ENCODE results near the gene IRS4.

The IRS4 gene

DNA sequence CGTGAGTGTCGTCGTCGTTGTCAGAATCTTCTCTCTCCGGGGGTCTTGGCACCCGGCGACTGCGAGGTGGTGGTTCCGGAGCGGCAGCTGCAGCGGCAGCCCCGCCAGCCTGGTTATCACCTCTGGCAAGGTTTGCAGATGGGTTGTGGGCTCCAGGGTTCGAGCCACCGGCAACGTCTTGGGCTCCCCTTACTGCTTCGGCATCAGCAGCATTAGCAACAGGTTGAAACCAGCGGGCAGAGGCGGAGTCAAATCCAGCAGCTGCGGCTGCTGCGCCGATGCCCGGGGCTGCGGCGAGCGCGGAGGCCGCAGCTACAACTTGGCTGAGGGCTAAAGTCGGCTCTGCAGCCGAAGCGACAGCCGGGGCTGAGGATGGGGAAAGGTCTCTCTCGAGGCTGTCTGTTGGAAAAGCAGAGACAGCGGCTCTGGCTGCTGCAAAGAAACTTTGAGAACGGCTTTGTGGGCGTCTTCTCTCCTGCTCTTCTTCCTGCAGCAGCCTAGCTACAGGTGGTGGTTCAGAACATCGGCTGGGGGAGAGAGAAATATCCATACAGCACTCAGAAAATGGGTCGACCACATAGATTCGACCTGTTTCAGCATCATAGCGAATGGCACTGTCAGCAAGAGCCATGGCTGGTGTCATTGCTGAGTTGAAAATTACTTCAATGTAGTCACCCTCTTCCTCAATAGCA lies 3.6 kb downstream of the IRS4 start:
- Histone ChIP-seq H3K27ac (ENCODE audit: low read length) (no peak overlapping the region), H3K4me1 (ENCODE audit: low read length) (no peaks in the 10 kb centered on the region), H3K9ac (ENCODE audit: low read length) (no peak overlapping the region), H3K36me3 (replicated peaks; ENCODE audit: low read depth, low read length) (no peaks in the 10 kb centered on the region), H3K27me3 (ENCODE audit: low read depth, low read length) (no peaks in the 10 kb centered on the region), H3K4me2 (ENCODE audit: low read length) (no peak overlapping the region), H4K20me1 (ENCODE audit: insufficient read depth, low read length) (no peaks in the 10 kb centered on the region), H3K79me2 (ENCODE audit: low read length) (no peaks in the 10 kb centered on the region), H3K4me3 (ENCODE audit: low read length) (no peak overlapping the region), H3K9me3 (ENCODE audit: insufficient read depth, low read length) (no peaks in the 10 kb centered on the region), H2AFZ (ENCODE audit: low read depth, low read length) (no peak overlapping the region)
- no peak for TF ChIP-seq EZH2phosphoT487 (IDR thresholded peaks at IDR 0.05; ENCODE audit: low read depth)
- TF ChIP-seq, protein P1, sequence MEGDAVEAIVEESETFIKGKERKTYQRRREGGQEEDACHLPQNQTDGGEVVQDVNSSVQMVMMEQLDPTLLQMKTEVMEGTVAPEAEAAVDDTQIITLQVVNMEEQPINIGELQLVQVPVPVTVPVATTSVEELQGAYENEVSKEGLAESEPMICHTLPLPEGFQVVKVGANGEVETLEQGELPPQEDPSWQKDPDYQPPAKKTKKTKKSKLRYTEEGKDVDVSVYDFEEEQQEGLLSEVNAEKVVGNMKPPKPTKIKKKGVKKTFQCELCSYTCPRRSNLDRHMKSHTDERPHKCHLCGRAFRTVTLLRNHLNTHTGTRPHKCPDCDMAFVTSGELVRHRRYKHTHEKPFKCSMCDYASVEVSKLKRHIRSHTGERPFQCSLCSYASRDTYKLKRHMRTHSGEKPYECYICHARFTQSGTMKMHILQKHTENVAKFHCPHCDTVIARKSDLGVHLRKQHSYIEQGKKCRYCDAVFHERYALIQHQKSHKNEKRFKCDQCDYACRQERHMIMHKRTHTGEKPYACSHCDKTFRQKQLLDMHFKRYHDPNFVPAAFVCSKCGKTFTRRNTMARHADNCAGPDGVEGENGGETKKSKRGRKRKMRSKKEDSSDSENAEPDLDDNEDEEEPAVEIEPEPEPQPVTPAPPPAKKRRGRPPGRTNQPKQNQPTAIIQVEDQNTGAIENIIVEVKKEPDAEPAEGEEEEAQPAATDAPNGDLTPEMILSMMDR (IDR thresholded peaks at IDR 0.05; ENCODE audit: low read depth, low read length) = no peak

DNA sequence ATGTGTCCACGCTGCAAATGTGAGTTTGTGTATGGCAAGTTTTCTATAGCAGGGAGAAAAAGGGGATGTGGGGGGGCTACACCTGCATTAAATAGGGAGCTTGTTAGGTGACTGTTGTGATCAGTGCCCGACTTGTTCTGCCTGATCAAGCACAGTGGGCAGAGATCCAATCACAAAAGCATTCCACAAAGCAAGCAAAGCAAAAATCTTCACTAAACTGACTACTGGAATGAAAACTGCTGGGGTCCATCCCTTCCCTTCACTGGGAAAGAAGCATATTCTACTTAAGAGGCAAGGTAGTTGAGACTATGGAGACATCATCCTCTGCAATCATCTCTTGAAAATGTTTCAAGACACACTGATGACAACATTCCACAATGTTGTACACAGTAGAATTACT lies 5.2 kb downstream of the IRS4 start:
- TF ChIP-seq, protein P1 (IDR thresholded peaks at IDR 0.05; ENCODE audit: low read depth, low read length) = no peak
- no peak for TF ChIP-seq EZH2phosphoT487 (IDR thresholded peaks at IDR 0.05; ENCODE audit: low read depth)
- no peaks in the 10 kb centered on the region for H3K4me1 ChIP-seq (ENCODE audit: low read length)

DNA sequence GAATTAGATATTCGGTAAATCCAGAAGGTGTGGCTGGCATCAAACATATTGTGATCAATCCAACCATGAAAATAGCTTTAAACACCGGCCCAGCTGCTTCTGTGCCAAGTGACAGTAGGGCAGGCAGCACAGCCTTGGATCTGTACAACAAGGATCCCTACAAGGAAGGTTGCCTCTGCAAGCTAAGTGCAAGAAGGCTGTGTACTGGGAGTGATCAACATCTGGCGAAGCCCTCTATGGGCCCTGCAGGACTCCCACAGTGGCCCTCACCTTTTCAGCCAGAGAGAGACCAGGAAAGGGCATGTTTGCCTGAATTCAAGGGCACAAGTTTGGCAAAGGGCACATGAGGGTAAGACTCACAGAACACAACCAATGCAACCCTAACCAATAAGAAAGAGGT lies 9.6 kb downstream of the IRS4 start:
- no peaks in the 10 kb centered on the region for H3K4me1 ChIP-seq (ENCODE audit: low read length)
- no peak overlapping the region for H3K4me3 ChIP-seq (ENCODE audit: low read length)
- H3K9ac ChIP-seq (ENCODE audit: low read length) = no peak overlapping the region
- no peak overlapping the region for H3K27ac ChIP-seq (ENCODE audit: low read length)
- H3K27me3 ChIP-seq (ENCODE audit: low read depth, low read length) = no peaks in the 10 kb centered on the region
- TF ChIP-seq, protein P1 (IDR thresholded peaks at IDR 0.05; ENCODE audit: low read depth, low read length) = no peak
- no peak for TF ChIP-seq EZH2phosphoT487 (IDR thresholded peaks at IDR 0.05; ENCODE audit: low read depth)
- no peaks in the 10 kb centered on the region for H3K36me3 ChIP-seq (replicated peaks; ENCODE audit: low read depth, low read length)
- H4K20me1 ChIP-seq (ENCODE audit: insufficient read depth, low read length) = no peaks in the 10 kb centered on the region
- H3K4me2 ChIP-seq (ENCODE audit: low read length) = no peak overlapping the region
- H2AFZ ChIP-seq (ENCODE audit: low read depth, low read length) = no peak overlapping the region
- no peaks in the 10 kb centered on the region for H3K9me3 ChIP-seq (ENCODE audit: insufficient read depth, low read length)
- no peaks in the 10 kb centered on the region for H3K79me2 ChIP-seq (ENCODE audit: low read length)

More for the DNA sequence above, 5.2 kb downstream of the IRS4 start:
- no peak overlapping the region for H3K9ac ChIP-seq (ENCODE audit: low read length)
- no peaks in the 10 kb centered on the region for H3K27me3 ChIP-seq (ENCODE audit: low read depth, low read length)
- no peak overlapping the region for H3K4me2 ChIP-seq (ENCODE audit: low read length)
- no peak overlapping the region for H3K27ac ChIP-seq (ENCODE audit: low read length)
- H2AFZ ChIP-seq (ENCODE audit: low read depth, low read length) = no peak overlapping the region
- no peak overlapping the region for H3K4me3 ChIP-seq (ENCODE audit: low read length)
- no peaks in the 10 kb centered on the region for H3K36me3 ChIP-seq (replicated peaks; ENCODE audit: low read depth, low read length)
- H3K9me3 ChIP-seq (ENCODE audit: insufficient read depth, low read length) = no peaks in the 10 kb centered on the region
- no peaks in the 10 kb centered on the region for H3K79me2 ChIP-seq (ENCODE audit: low read length)
- no peaks in the 10 kb centered on the region for H4K20me1 ChIP-seq (ENCODE audit: insufficient read depth, low read length)

DNA sequence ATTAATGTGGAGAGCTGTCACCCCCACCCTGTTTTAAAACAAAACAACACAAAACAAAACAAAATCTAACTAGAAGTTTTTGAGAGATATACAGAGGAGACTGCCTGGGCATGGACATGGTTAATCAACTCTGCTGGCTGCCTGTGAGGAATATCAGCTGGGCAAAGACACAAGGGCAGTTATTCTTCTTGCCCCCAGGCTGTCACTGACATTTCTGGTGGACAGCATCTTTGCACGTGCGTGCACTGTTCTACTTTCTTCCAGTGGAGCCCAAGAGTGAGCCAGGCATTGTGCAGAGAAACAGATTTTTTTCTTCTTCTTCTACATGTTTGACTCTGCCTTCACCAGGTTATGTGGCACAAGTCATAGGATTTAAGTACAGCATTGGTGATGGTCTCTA lies 13.8 kb downstream of the IRS4 start:
- Histone ChIP-seq H3K27ac (ENCODE audit: low read length) (no peak overlapping the region), H3K4me1 (ENCODE audit: low read length) (no peaks in the 10 kb centered on the region), H3K79me2 (ENCODE audit: low read length) (no peaks in the 10 kb centered on the region), H4K20me1 (ENCODE audit: insufficient read depth, low read length) (no peaks in the 10 kb centered on the region), H3K27me3 (ENCODE audit: low read depth, low read length) (no peaks in the 10 kb centered on the region), H3K4me3 (ENCODE audit: low read length) (no peak overlapping the region), H3K36me3 (replicated peaks; ENCODE audit: low read depth, low read length) (no peaks in the 10 kb centered on the region), H3K4me2 (ENCODE audit: low read length) (no peak overlapping the region), H3K9me3 (ENCODE audit: insufficient read depth, low read length) (no peaks in the 10 kb centered on the region), H2AFZ (ENCODE audit: low read depth, low read length) (no peak overlapping the region), H3K9ac (ENCODE audit: low read length) (no peak overlapping the region)
- no peak for TF ChIP-seq EZH2phosphoT487 (IDR thresholded peaks at IDR 0.05; ENCODE audit: low read depth)
- TF ChIP-seq, protein P1 (IDR thresholded peaks at IDR 0.05; ENCODE audit: low read depth, low read length) = no peak

All from OCI-LY3 (cell line).